Thyroid gland (tissue), 4 donors: ENCODE results near the gene SLC43A2.

Experiments used
- POLR2A ChIP-seq, 2 donors: fragments of 450-650 bp; IDR thresholded peaks; one replicate each; pipeline ENCODE4 v1.6.1; 2017; ENCODE audit warnings: antibody characterized with exemption in 2 of 2, mild to moderate bottlenecking in 2 of 2, moderate library complexity in 1 of 2
- TF ChIP-seq, protein P1 (sequence below), 6 experiments: fragments of 200-600 bp in 3 of 6; fragments of 450-650 bp in 3 of 6; sonication (generic) in 3 of 6; IDR thresholded peaks; one replicate each; pipeline ENCODE4 v1.5.1; 2016 to 2019; ENCODE audit warnings: antibody characterized with exemption in 6 of 6, mild to moderate bottlenecking in 2 of 6, inconsistent platforms in 1 of 6, moderate library complexity in 1 of 6

DNA sequence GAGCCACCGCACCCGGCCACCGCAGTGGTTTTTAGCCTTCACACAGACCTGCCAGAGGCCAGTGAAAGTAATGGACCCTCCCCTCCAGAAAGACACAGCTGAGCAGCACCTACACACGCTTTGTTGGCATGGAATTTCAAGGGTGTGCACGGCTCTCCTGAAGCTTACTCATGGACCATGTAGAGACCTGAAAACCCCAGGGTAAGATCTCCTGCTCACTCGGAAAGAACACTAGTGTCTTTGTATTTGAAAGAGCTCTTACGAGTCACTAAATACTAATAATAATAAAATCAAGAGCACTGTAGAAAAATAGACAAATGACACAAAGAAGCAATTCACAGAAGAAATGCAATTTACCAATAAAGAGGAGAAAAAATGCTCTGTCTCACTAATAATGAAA lies 20.0 kb downstream of the SLC43A2 start:
- TF ChIP-seq, protein P1, sequence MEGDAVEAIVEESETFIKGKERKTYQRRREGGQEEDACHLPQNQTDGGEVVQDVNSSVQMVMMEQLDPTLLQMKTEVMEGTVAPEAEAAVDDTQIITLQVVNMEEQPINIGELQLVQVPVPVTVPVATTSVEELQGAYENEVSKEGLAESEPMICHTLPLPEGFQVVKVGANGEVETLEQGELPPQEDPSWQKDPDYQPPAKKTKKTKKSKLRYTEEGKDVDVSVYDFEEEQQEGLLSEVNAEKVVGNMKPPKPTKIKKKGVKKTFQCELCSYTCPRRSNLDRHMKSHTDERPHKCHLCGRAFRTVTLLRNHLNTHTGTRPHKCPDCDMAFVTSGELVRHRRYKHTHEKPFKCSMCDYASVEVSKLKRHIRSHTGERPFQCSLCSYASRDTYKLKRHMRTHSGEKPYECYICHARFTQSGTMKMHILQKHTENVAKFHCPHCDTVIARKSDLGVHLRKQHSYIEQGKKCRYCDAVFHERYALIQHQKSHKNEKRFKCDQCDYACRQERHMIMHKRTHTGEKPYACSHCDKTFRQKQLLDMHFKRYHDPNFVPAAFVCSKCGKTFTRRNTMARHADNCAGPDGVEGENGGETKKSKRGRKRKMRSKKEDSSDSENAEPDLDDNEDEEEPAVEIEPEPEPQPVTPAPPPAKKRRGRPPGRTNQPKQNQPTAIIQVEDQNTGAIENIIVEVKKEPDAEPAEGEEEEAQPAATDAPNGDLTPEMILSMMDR (IDR thresholded peaks at IDR 0.05), result no peak
- no peak for TF ChIP-seq POLR2A (IDR thresholded peaks at IDR 0.05)
